SK-N-SH treated with all-trans-retinoic acid at 6 μM for 48 hours (cell line): Measurements from ENCODE around the gene TSEN54.

Experiments used
- PATZ1 ChIP-seq: fragments of 250-450 bp; sonication (Bioruptor Pico); IDR thresholded peaks from 2 replicates; pipeline ENCODE4 v1.8.0; 2020; ENCODE audit warnings: mild to moderate bottlenecking, moderate library complexity, borderline replicate concordance
- TOX ChIP-seq: fragments of 250-450 bp; sonication (Bioruptor Pico); IDR thresholded peaks from 2 replicates; pipeline ENCODE4 v1.8.0; 2021; ENCODE audit warnings: mild to moderate bottlenecking, moderate library complexity, borderline replicate concordance
- TSHZ2 ChIP-seq: fragments of 250-450 bp; sonication (Bioruptor Pico); IDR thresholded peaks from 2 replicates; pipeline ENCODE4 v1.5.0; 2020; ENCODE audit warnings: mild to moderate bottlenecking, moderate library complexity

GRCh38 chr17:75518983-75519537, 2.7 kb downstream of the TSEN54 start:
- TF ChIP-seq PATZ1 = no peak
- TF ChIP-seq TSHZ2 (CRISPR knock-in tag) = no peak
- no peak for TF ChIP-seq TOX (CRISPR knock-in tag)
